ENCODE results near the gene THSD4. TPM values are rescaled to one million over a fixed set of nuclear protein-coding genes. Genes with fewer than 3 reads are reported as not detected.

THSD4 gene
- total RNA-seq, 1 donor from 2014 or later, result 2.5 TPM

- H3K36me3 ChIP-seq (ENCODE audit: insufficient read depth, low read length), result no peaks in the 10 kb centered on the region
- H3K36me3 Mint-ChIP-seq (ENCODE audit: low read depth, unreplicated experiment), result no peaks in the 10 kb centered on the region
- no peaks in the 10 kb centered on the region for H3K4me1 Mint-ChIP-seq (ENCODE audit: low read depth, unreplicated experiment)
- no peak for TF ChIP-seq CTCF (IDR thresholded peaks at IDR 0.05; ENCODE audit: insufficient read depth, low read depth, low read length)
- no peak for TF ChIP-seq EZH2 (IDR thresholded peaks at IDR 0.05; ENCODE audit: insufficient read depth, low read length)
- H3K4me3 ChIP-seq (ENCODE audit: insufficient read depth, low read depth, low read length), result no peak overlapping the region
- H3K9ac ChIP-seq (ENCODE audit: low read length), result no peak overlapping the region
- no peak overlapping the region for H3K4me3 Mint-ChIP-seq (ENCODE audit: unreplicated experiment)
- no peaks in the 10 kb centered on the region for H4K20me1 ChIP-seq (ENCODE audit: insufficient read depth, low read length)
- no peak overlapping the region for H2AFZ ChIP-seq (ENCODE audit: low read depth, low read length)
- H3K27me3 Mint-ChIP-seq (ENCODE audit: low read depth, unreplicated experiment), result peaks cover 6% of the 10 kb centered on the region
- H3K9me3 Mint-ChIP-seq (ENCODE audit: unreplicated experiment), result peaks cover 2% of the 10 kb centered on the region
- no peaks in the 10 kb centered on the region for H3K4me1 ChIP-seq (ENCODE audit: insufficient read depth, low read length)
- no peak for FAIRE-seq
- H3K27ac Mint-ChIP-seq (ENCODE audit: unreplicated experiment), result no peak overlapping the region
- no peak overlapping the region for H3K27ac ChIP-seq (ENCODE audit: low read depth, low read length)
- no peaks in the 10 kb centered on the region for H3K79me2 ChIP-seq (ENCODE audit: insufficient read depth, low read length)
- no peaks in the 10 kb centered on the region for H3K9me3 ChIP-seq (ENCODE audit: insufficient read depth, low read depth, low read length)
- no peak for DNase-seq (ENCODE audit: low read depth)
- no peak overlapping the region for H3K4me2 ChIP-seq (ENCODE audit: low read length)
- no peaks in the 10 kb centered on the region for H3K27me3 ChIP-seq (ENCODE audit: insufficient read depth, low read length)
These were observed 242.7 kb downstream of the THSD4 start for GRCh38 chr15:71357967-71358366.

GRCh38 chr15:71359246-71359645, 244.0 kb downstream of the THSD4 start:
- no peak overlapping the region for H3K27ac Mint-ChIP-seq (ENCODE audit: unreplicated experiment)
- no peak overlapping the region for H2AFZ ChIP-seq (ENCODE audit: low read depth, low read length)

More at GRCh38 chr15:71359246-71359645, 244.0 kb downstream of the THSD4 start:
- peaks cover 6% of the 10 kb centered on the region for H3K27me3 Mint-ChIP-seq (ENCODE audit: low read depth, unreplicated experiment)
- Histone ChIP-seq H4K20me1 (ENCODE audit: insufficient read depth, low read length) (no peaks in the 10 kb centered on the region), H3K79me2 (ENCODE audit: insufficient read depth, low read length) (no peaks in the 10 kb centered on the region), H3K4me3 (ENCODE audit: insufficient read depth, low read depth, low read length) (no peak overlapping the region), H3K9me3 (ENCODE audit: insufficient read depth, low read depth, low read length) (no peaks in the 10 kb centered on the region), H3K4me1 (ENCODE audit: insufficient read depth, low read length) (no peaks in the 10 kb centered on the region), H3K27me3 (ENCODE audit: insufficient read depth, low read length) (no peaks in the 10 kb centered on the region), H3K4me2 (ENCODE audit: low read length) (no peak overlapping the region), H3K9ac (ENCODE audit: low read length) (no peak overlapping the region), H3K36me3 (ENCODE audit: insufficient read depth, low read length) (no peaks in the 10 kb centered on the region), H3K27ac (ENCODE audit: low read depth, low read length) (no peak overlapping the region)
- TF ChIP-seq CTCF (IDR thresholded peaks at IDR 0.05; ENCODE audit: insufficient read depth, low read depth, low read length) (no peak), EZH2 (IDR thresholded peaks at IDR 0.05; ENCODE audit: insufficient read depth, low read length) (no peak)
- H3K36me3 Mint-ChIP-seq (ENCODE audit: low read depth, unreplicated experiment), result no peaks in the 10 kb centered on the region
- no peaks in the 10 kb centered on the region for H3K9me3 Mint-ChIP-seq (ENCODE audit: unreplicated experiment)
- H3K4me3 Mint-ChIP-seq (ENCODE audit: unreplicated experiment), result no peak overlapping the region
- FAIRE-seq (no peak), DNase-seq (ENCODE audit: low read depth) (no peak)
- H3K4me1 Mint-ChIP-seq (ENCODE audit: low read depth, unreplicated experiment), result no peaks in the 10 kb centered on the region
